ENCODE measurements around the gene DPM3.

- no peak for TF ChIP-seq NFIC (IDR thresholded peaks at IDR 0.05; ENCODE audit: borderline replicate concordance)
- TF ChIP-seq USF2 (IDR thresholded peaks at IDR 0.05; ENCODE audit: borderline replicate concordance, low read depth, low read length), result no peak
- TF ChIP-seq CTCF (IDR thresholded peaks at IDR 0.05), result no peak
- TF ChIP-seq RAD21 (IDR thresholded peaks at IDR 0.05; ENCODE audit: low read length), result no peak
- no peak for TF ChIP-seq REST (IDR thresholded peaks at IDR 0.05; ENCODE audit: low read depth, low read length)
- TF ChIP-seq GATA2 (CRISPR knock-in tag; IDR thresholded peaks at IDR 0.05), result no peak
- no peak for TF ChIP-seq MAX (IDR thresholded peaks at IDR 0.05; ENCODE audit: low read depth)
- no peak for TF ChIP-seq EP300 (IDR thresholded peaks at IDR 0.05; ENCODE audit: borderline replicate concordance in 1 of 2, low read depth in 1 of 2, low read length in 1 of 2)
- no peak for TF ChIP-seq GABPA (IDR thresholded peaks at IDR 0.05; ENCODE audit: low read depth)
- TF ChIP-seq PBX3 (IDR thresholded peaks at IDR 0.05), result no peak
- no peak for TF ChIP-seq USF1 (IDR thresholded peaks at IDR 0.05; ENCODE audit: borderline replicate concordance, low read depth)
- no peak for TF ChIP-seq EZH2phosphoT487 (IDR thresholded peaks at IDR 0.05; ENCODE audit: borderline replicate concordance, low read depth)
These were observed 47.7 kb downstream of the DPM3 start for GRCh38 chr1:155092641-155093040.

All from SK-N-SH (cell line).